NCI-H526 treated with DMSO at 0.1 percent for 48 hours (cell line): ENCODE measurements around the gene ATP23.
A peak's percentile ranks its signal among the peaks of the same experiment; 100 is the strongest.

Experiments used
- DNase-seq: peaks from one replicate; lab custom pipeline; 2025; lab: John Stamatoyannopoulos, UW

Gene ATP23

GRCh38 chr12:57941165-57941894 lies at the start of gene ATP23:
TSS of gene ATP23 (plus strand) at chr12:57941567. CDS start at chr12:57941702, 135 bp downstream.
- peak; percentile 91 for DNase-seq

DNA sequence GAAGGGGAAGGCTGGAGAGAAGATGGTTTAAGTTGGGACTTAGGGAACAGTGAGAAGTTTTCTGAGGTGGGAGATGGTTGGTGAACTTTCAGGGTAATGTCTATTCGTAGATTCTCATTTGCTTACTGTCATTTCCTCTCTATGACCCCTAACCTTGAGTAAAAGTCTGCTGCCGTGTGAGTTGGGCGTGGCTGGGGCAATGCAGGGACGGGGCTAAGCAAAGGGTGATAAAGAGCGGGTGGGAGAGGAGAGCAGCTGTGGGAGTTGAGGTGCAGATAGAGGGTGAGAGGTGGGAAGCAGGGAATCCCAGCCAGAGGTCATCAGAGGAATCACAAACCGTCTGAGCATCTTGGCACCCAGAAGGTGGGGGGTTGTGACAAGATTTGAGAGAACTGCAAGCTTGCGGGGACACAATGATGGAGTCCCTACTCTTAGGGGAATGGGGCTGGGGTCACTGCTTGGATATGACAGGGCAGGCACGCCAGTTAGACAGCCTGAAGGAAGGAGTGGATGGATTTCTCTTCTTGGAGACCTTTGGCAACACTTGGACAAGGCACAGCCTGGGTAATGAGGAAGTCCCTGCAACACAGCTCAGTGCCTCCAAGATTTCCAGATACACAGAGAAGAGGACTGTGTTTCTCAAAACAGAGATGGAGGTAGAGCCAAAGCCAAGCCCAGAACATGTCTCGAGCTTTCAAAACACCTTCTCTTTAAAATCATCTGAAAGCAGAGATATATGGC lies 49.0 kb upstream of the ATP23 start:
- DNase-seq: no peak

GRCh38 chr12:57893431-57894353 lies 47.7 kb upstream of the ATP23 start:
- no peak for DNase-seq

DNA sequence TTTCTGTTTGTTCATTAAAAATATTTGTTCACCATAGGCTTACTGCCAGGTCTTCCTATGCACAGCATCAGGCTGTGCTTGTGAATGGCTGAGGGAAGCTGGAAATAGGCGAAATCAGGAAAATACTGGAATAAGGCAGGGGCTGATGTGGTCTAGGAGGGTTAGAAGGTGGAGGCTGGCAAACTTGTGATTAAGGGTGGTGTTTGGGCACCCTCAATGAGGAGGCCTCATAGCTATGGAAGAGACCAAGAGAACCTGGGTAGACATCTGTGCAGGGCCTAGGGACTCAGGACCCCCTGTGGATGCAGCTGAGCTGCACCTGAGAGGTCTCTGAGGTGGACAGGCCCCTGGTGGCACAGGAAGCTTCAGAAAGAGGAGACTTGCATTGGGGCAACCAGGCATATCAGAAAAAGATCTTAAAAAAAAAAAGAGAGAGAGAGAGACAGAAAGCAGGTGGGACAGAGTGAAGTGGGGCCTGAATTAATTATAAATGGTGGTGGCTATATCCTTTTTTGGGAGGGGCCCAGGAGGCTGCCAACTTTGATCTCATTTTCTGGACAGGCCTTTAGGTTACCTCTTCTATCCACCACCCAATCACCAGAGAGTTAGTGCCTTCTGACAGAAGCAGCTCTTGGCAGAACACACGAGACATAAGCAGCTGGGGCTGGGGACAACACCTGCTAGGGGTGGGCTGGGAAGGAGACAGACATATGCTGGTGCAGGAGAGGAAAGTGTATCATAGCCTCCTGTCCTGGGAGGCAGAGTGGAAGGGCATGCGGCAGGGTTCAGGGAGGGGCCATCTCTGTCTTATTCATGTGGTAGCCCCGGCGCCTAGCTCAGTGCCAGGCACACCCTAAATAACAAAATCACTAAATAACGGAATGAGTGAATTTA lies 46.7 kb upstream of the ATP23 start:
- DNase-seq: no peak

DNA sequence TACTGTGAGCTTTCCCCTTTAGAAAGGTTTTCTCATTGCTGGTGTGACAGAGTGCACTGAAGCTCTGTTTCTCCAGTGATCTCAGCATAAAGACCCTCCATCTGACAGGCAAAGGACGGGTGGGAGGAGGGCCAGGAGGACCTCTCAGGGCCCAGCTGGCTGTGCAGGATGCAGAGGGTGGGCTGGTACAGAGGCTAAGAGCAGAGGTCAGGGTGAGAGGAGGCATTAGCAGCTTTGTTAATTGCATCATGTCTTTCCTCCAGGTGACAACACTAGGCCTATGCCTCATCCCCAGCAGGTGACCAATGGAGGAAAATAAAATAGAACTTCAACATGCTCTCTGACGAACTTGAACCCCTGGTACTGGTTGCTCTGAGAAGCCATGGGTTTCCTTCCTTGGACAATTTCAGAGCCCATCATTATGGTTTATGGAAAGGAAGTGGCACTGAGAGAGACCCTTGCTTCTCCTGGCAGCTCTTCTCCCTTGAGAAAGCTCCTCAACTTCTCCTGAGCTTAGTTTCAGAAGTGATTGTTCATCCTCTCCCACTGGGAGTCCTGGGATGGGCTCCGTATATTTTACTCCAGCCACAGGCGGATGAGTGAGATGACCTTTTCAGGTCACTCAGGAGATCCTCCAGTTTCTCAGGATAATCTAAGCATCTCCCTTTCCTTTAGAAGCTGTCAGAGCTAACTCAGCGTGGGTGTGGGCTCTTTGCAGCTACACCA lies 45.8 kb upstream of the ATP23 start:
- no peak for DNase-seq

- no peak for DNase-seq
Observed at GRCh38 chr12:57896115-57896433, 45.3 kb upstream of the ATP23 start.

GRCh38 chr12:57896434-57897201 lies 44.7 kb upstream of the ATP23 start:
- DNase-seq: no peak

DNA sequence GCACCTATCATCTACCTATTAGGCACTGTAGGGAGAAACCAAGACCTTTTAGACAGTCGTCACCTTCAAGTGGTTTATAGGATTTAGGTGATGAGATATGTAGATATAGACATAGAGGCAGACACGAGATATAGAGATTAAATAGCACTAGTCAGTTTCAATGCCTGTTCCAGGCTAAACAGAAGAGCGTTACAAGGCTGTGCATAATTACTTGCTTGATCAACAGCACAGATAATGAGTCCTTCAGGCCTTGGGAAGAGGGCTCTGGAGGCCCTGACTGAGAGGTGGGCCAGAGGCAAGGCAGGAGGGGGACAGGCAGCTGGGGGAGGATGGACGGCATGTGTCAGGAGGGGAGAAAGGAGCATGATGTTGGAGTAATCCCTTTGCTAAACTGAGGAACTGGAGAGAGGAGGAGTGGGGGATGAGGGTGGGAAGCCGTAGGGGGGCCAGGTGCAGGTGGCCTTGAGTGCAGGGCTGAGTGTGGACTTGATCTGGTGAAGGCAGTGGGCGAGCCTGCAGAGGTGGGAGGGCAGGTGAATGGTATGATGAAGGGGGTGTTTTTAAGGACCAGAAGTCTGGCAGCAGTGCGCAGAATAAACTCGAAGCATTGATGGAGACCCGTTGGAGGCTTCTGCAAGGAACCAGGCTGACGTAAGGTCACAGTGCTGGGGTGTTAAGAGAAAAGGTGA lies 43.9 kb upstream of the ATP23 start:
- DNase-seq: no peak

- no peak for DNase-seq
Observed at GRCh38 chr12:57898308-57898970, 42.9 kb upstream of the ATP23 start.

DNA sequence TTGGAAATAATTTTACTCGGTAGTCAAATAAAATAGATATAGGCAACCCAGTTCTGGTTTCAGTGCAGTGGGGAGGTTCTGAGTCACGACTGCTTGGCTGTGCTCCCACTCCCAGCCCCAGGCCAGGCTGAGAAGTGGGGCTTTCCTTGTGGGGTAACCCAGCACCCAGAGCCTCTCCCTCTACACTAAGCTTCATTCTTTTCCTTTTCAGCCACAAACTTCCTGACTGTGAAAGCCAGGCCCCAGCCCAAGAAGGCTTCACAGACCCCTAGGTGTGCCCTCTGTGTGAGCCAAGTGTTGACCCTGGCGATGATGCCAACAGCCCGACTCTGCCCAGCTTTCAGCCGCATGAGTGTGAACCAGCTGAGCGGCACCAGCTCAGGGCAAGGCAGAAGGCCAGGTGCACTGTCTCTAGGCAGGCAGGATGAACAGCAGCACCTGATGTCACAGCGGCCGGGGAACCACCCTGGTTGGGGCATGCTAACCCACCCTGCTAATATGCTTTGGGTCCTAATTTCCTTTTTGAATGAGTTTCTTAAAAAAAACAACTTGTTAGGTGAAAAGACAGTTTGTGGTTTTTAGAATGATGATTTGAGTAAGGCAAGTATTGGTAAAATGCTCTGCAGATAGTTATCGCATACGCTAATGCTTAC lies 42.2 kb upstream of the ATP23 start:
- DNase-seq: no peak

DNA sequence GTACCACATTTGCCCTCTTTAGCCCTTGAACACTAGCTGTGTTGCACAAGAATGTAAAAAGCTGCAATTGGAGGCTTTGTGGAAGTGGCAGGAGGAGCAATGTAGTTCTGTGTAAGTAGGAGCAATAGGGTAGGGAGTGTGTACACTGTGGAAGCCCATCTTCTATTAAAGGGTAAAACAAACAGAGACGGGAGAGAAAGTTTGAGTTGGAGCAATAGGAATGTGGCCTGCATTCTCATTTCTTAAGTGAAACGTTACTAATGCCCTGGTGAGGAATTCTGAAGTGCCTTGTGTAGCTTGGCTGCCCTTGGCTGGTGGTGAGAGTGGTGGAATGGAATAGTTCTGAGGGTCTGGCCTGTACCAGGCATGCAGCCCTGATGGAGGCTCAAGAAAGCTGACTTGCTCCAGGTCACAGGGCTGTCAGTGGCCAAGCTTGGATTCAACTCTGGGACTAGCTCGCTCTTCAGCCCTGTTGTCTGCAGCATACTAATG lies 38.8 kb upstream of the ATP23 start:
- DNase-seq: no peak

DNA sequence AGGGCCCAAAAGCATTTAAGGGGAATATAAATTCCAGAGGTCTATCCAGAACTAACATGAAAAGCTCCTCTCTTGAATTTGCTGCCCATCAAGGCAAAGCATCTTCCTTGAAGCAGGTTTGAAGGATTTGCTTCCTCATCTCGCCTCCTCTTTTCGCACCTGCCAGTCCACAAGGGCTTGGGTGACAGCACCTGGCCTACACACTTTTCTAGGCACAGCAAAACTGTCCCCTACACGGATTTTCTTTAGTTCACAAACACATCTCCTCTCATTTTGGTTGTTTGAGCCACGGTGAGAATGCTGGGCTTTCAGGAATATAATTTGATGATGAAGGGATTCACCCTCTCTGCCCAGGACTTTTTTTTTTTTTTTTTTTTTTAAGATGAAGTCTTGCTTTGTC lies 36.9 kb upstream of the ATP23 start:
- DNase-seq: no peak

DNA sequence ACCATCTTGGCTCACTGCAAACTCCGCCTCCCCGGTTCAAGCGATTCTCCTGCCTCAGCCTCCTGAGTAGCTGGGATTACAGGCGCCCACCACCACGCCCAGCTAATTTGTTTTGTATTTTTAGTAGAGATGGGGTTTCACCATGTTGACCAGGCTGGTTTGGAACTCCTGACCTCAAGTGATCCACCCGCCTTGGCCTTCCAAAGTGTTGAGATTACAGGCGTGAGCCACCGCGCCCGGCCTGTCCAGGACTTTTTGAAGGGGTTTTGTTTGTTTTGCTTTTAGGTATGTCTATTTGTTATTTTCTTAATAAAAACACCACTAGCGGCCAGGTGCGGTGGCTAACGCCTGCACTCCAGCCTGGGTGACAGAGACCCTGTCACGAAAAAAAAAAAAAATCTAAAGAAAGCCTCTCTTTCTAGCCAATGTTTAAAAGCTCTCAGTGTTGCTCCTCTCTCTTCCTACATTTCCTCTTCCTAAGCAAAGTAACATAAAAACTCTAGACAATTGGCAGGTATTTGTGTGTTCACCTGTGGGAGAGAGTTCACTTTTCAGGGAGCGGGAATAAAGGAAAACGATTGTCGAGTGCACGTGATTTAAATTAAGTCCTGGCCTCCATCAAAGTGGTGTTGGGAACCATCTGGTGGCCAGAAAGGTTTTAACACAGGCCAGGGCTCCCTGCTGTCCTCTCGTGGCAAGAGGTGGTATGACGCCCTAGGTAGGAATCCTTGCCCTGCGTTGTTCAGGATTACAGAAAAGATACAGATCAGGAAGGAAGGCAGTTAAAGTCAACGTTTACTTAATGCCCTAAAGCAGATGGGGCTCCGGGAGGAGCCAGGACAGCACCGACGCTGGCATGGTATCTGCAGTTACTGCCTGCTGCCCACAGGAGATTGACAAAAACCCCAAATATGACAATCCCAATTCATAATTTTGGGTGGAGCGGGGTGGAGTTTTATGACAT lies 36.2 kb upstream of the ATP23 start:
- peak; percentile 89 for DNase-seq

DNA sequence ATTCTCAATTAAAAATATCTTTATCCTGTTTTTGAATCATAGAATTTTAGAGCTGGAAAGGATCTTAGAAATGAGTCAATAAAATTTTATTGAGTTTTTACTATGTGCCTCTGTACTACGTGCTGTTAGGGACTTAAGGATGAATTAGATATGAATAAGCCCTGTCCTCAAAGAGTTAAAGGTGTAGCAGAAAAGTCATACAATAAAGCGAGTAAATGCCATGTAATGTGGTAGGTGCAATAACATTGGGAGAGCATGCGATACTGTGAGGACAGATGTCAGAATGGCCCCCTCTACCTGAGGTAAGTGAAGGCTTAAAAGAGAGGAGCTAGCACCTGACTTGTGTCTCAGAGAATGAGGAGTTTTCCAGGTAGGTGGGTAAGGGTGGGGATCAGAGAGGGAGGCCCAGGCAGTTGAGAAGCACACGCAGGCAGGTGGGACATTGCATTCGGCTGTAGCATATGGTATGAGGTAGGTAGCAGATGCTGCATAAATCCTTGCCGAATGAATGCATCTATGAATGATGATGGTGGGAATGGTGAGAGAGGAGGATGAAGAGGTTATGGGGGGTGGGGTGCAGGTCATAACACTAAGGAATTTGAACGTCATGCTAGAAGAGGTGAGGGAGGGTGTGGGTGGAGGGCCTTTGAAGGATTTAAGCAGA lies 35.4 kb upstream of the ATP23 start:
- DNase-seq: no peak

DNA sequence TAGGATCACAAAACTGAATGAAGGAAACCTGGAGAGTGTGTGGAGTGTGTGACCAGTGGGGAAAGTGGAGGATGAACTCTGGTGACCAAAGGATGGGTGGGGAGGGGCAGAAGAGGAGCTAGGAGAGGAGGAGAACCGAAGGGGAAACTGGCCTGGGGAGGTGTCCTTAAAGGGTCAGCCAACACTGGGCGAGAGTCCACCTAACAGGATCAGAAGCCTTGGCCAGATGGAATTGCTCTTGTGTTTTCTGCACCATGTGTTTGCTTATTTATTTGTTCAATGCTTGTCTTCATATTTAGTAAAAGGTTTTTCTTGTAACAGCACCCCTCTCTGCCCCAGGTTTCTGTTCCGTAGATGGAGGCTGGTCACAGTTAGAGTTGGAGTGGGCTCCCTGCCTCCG lies 34.5 kb upstream of the ATP23 start:
- no peak for DNase-seq

GRCh38 chr12:57907281-57907680 lies 34.1 kb upstream of the ATP23 start:
- no peak for DNase-seq

GRCh38 chr12:57908511-57908910 lies 32.9 kb upstream of the ATP23 start:
- DNase-seq: no peak
